Progenitor cell of endocrine pancreas (in vitro differentiated cells): Measurements from ENCODE around the gene TLCD5. TPM values are rescaled to one million over a fixed set of nuclear protein-coding genes. Genes with fewer than 3 reads are reported as not detected.

Experiments used
- DNase-seq: peaks from one replicate; pipeline ENCODE4 v3.0.0; 2021; ENCODE audit warnings: low spot score; ENCODE audit not compliant: unreplicated experiment
- H3K27ac Mint-ChIP-seq: 2 replicates; pipeline ENCODE4 v1.8.0; 2021; ENCODE audit warnings: mild to moderate bottlenecking, moderate library complexity, mixed read lengths
- H3K27me3 Mint-ChIP-seq: 2 replicates; pipeline ENCODE4 v1.8.0; 2021; ENCODE audit warnings: mixed read lengths
- H3K36me3 Mint-ChIP-seq: 2 replicates; pipeline ENCODE4 v1.8.0; 2022; ENCODE audit warnings: mixed read lengths; ENCODE audit not compliant: insufficient read depth
- H3K4me1 Mint-ChIP-seq: 2 replicates; pipeline ENCODE4 v1.8.0; 2021; ENCODE audit warnings: low read depth, mixed read lengths
- H3K4me3 Mint-ChIP-seq: 2 replicates; pipeline ENCODE4 v1.8.0; 2021; ENCODE audit warnings: low read depth, mild to moderate bottlenecking, moderate library complexity, mixed read lengths
- H3K9me3 Mint-ChIP-seq: 2 replicates; pipeline ENCODE4 v1.8.0; 2021; ENCODE audit warnings: low read depth, mixed read lengths
- CTCF ChIP-seq: fragments of 200-600 bp; sonication (generic); IDR thresholded peaks from one replicate; pipeline ENCODE4 v1.5.0; 2021; ENCODE audit warnings: antibody characterized with exemption, mild to moderate bottlenecking; ENCODE audit not compliant: unreplicated experiment
- total RNA-seq: library from RNA; stranded (reverse); gene quantifications from 2 replicates; pipeline ENCODE4 v1.2.1, GENCODE V29; 2021

TLCD5 gene
- total RNA-seq, 1 donor from 2014 or later: 9.3 TPM

GRCh38 chr11:120363436-120363835 lies 38.3 kb downstream of the TLCD5 start:
- no peak for TF ChIP-seq CTCF
- Mint-ChIP-seq H3K4me3 (no peak overlapping the region), H3K4me1 (no peaks in the 10 kb centered on the region), H3K27me3 (no peaks in the 10 kb centered on the region), H3K27ac (no peak overlapping the region), H3K9me3 (peaks cover 7% of the 10 kb centered on the region), H3K36me3 (peaks cover 4% of the 10 kb centered on the region)
- DNase-seq: no peak

- Mint-ChIP-seq H3K4me3 (no peak overlapping the region), H3K27me3 (no peaks in the 10 kb centered on the region), H3K36me3 (no peaks in the 10 kb centered on the region), H3K9me3 (no peaks in the 10 kb centered on the region), H3K27ac (no peak overlapping the region), H3K4me1 (no peaks in the 10 kb centered on the region)
- no peak for TF ChIP-seq CTCF
- no peak for DNase-seq
Observed at GRCh38 chr11:120365512-120365911, 40.4 kb downstream of the TLCD5 start.

- no peak for DNase-seq
- Mint-ChIP-seq H3K36me3 (peaks cover 2% of the 10 kb centered on the region), H3K27me3 (no peaks in the 10 kb centered on the region), H3K4me3 (no peak overlapping the region), H3K9me3 (peaks cover 5% of the 10 kb centered on the region), H3K27ac (no peak overlapping the region), H3K4me1 (peaks cover 9% of the 10 kb centered on the region)
- TF ChIP-seq CTCF: no peak
Observed at GRCh38 chr11:120372296-120372695, 47.2 kb downstream of the TLCD5 start.

- Mint-ChIP-seq H3K27ac (no peak overlapping the region), H3K9me3 (peaks cover 15% of the 10 kb centered on the region)
Observed at GRCh38 chr11:120375076-120375475, 50.0 kb downstream of the TLCD5 start.

GRCh38 chr11:120376547-120377182 lies 51.6 kb downstream of the TLCD5 start:
- H3K4me3 Mint-ChIP-seq: no peak overlapping the region
- H3K36me3 Mint-ChIP-seq: peaks cover 13% of the 10 kb centered on the region
- peaks cover 18% of the 10 kb centered on the region for H3K9me3 Mint-ChIP-seq
- DNase-seq: no peak
- no peak for TF ChIP-seq CTCF
- H3K27ac Mint-ChIP-seq: no peak overlapping the region
- H3K27me3 Mint-ChIP-seq: no peaks in the 10 kb centered on the region
- H3K4me1 Mint-ChIP-seq: peaks cover 8% of the 10 kb centered on the region

More at GRCh38 chr11:120375076-120375475, 50.0 kb downstream of the TLCD5 start:
- peaks cover 9% of the 10 kb centered on the region for H3K4me1 Mint-ChIP-seq
- TF ChIP-seq CTCF: no peak
- H3K27me3 Mint-ChIP-seq: no peaks in the 10 kb centered on the region
- H3K36me3 Mint-ChIP-seq: peaks cover 12% of the 10 kb centered on the region
- DNase-seq: no peak
- no peak overlapping the region for H3K4me3 Mint-ChIP-seq
